Esophagus muscularis mucosa (tissue), 4 donors: ENCODE measurements around the gene EXOC6B. TPM values are rescaled to one million over a fixed set of nuclear protein-coding genes. Genes with fewer than 3 reads are reported as not detected.
A peak's percentile ranks its signal among the peaks of the same experiment; 100 is the strongest.

Source experiments
- DNase-seq: peaks from one replicate; pipeline ENCODE4 v3.0.0-alpha.2; 2017; ENCODE audit errors: extremely low spot score
- H3K27ac ChIP-seq, 4 donors: fragments of 200-600 bp; sonication (generic); replicated peaks in 1 of 4; 1 replicate in 3 of 4; 2 replicates in 1 of 4; pipeline ENCODE4 v1.5.1; 2016 to 2019; ENCODE audit warnings: mild to moderate bottlenecking in 1 of 4
- H3K27me3 ChIP-seq, 4 donors: fragments of 200-600 bp; sonication (generic); one replicate each; pipeline versions ENCODE4 v1.5.1 to v1.6.0; 2016 to 2019
- H3K36me3 ChIP-seq, 4 donors: fragments of 200-600 bp; sonication (generic); one replicate each; pipeline ENCODE4 v1.5.1; 2016 to 2019
- H3K4me1 ChIP-seq, 4 donors: fragments of 200-600 bp; sonication (generic); one replicate each; pipeline ENCODE4 v1.5.1; 2016 to 2019
- H3K4me3 ChIP-seq, 4 donors: fragments of 200-600 bp; sonication (generic); 1 replicate in 2 of 4; 2 replicates in 2 of 4; pipeline ENCODE4 v1.5.1; 2016 to 2019; ENCODE audit warnings: mild to moderate bottlenecking in 4 of 4, moderate library complexity in 1 of 4
- H3K9me3 ChIP-seq, 4 donors: fragments of 200-600 bp; sonication (generic); 1 replicate in 3 of 4; 2 replicates in 1 of 4; pipeline ENCODE4 v1.5.1; 2016 to 2019
- EP300 ChIP-seq: sonication (generic); formaldehyde crosslinking; IDR thresholded peaks from one replicate; pipeline ENCODE4 v1.6.1; 2017; ENCODE audit warnings: antibody characterized with exemption
- POLR2A ChIP-seq: fragments of 450-650 bp; IDR thresholded peaks from one replicate; pipeline ENCODE4 v1.6.1; 2017; ENCODE audit warnings: antibody characterized with exemption, moderate library complexity, mild to moderate bottlenecking, low read depth
- POLR2AphosphoS5 ChIP-seq, 2 donors: sonication (generic); formaldehyde crosslinking; IDR thresholded peaks; one replicate each; pipeline ENCODE4 v1.6.1; 2017; ENCODE audit warnings: antibody characterized with exemption in 2 of 2
- WGBS: methylation state at CpG from one replicate; pipeline ENCODE4 v1.1.5; 2018; 5-methylcytosine and 5-hydroxymethylcytosine counted together
- intact Hi-C: fragments of 100-400 bp; cut with DNase I; formaldehyde crosslinking; loops from one replicate; pipeline ENCODE4 v1.15.1; 2023
- total RNA-seq, 4 donors: library from RNA; depleted of rRNA; stranded (reverse); fragments of >200 nt; gene quantifications; one replicate each; pipeline versions ENCODE4 v1.1.0 to v1.2.1, GENCODE V29; 2016
- TF ChIP-seq, protein P1 (sequence below), 3 experiments: fragments of 200-600 bp in 2 of 3; fragments of 450-650 bp in 1 of 3; sonication (generic) in 2 of 3; IDR thresholded peaks; one replicate each; pipeline ENCODE4 v1.5.1; 2017 to 2019; ENCODE audit warnings: antibody characterized with exemption in 3 of 3, mild to moderate bottlenecking in 2 of 3, moderate library complexity in 1 of 3

Gene EXOC6B
- total RNA-seq, 4 donors from 2014 or later: 24.5 to 45.9 (median 37.4) TPM

DNA sequence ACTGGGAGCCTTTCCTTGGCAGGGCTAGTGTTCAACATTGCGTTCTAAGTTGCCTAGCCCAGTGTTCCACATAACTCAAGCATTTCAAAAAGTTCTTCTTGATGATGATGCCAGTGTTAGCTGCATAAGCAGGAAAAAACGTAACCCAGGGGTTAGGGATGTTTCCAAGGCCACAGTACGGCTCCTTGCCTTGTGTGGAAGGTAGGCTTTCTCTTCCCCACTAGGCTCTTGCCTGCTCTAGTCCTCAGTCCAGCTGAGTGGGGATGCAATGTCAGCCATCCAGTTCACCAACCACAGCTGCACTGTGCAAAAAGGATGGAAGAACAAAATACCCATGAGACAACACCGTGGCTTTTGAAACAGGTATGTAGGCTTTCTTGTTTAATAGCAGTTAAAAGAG, 650.2 kb downstream of the EXOC6B start:
- no peaks in the 10 kb centered on the region for H3K9me3 ChIP-seq
- peaks cover 0 to 46% (median 37%) of the 10 kb centered on the region in 4 donors for H3K36me3 ChIP-seq
- DNase-seq: peak; percentile 62
- no peak overlapping the region for H3K4me3 ChIP-seq
- no peak for TF ChIP-seq EP300
- TF ChIP-seq POLR2A: no peak
- TF ChIP-seq POLR2AphosphoS5 (IDR thresholded peaks at IDR 0.05): no peak
- TF ChIP-seq, protein P1, sequence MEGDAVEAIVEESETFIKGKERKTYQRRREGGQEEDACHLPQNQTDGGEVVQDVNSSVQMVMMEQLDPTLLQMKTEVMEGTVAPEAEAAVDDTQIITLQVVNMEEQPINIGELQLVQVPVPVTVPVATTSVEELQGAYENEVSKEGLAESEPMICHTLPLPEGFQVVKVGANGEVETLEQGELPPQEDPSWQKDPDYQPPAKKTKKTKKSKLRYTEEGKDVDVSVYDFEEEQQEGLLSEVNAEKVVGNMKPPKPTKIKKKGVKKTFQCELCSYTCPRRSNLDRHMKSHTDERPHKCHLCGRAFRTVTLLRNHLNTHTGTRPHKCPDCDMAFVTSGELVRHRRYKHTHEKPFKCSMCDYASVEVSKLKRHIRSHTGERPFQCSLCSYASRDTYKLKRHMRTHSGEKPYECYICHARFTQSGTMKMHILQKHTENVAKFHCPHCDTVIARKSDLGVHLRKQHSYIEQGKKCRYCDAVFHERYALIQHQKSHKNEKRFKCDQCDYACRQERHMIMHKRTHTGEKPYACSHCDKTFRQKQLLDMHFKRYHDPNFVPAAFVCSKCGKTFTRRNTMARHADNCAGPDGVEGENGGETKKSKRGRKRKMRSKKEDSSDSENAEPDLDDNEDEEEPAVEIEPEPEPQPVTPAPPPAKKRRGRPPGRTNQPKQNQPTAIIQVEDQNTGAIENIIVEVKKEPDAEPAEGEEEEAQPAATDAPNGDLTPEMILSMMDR (IDR thresholded peaks at IDR 0.05): no peak
- intact Hi-C loops: no loop called here
- 91% methylated on average over 4 of the region's 4 CpGs for WGBS
- no peaks in the 10 kb centered on the region for H3K27me3 ChIP-seq
- H3K4me1 ChIP-seq: no peaks in the 10 kb centered on the region
- no peak overlapping the region for H3K27ac ChIP-seq

GRCh38 chr2:72173640-72174321, 652.1 kb downstream of the EXOC6B start:
- 73% methylated on average over 8 of the region's 8 CpGs for WGBS
- no peak for TF ChIP-seq POLR2AphosphoS5 (IDR thresholded peaks at IDR 0.05)
- no peak for TF ChIP-seq EP300
- no peak for TF ChIP-seq POLR2A
- TF ChIP-seq, protein P1 (IDR thresholded peaks at IDR 0.05): no peak
- intact Hi-C loops: no loop called here
- no peaks in the 10 kb centered on the region for H3K9me3 ChIP-seq
- H3K4me3 ChIP-seq: no peak overlapping the region
- H3K36me3 ChIP-seq: peaks cover 0 to 36% (median 28%) of the 10 kb centered on the region in 4 donors
- no peak overlapping the region for H3K27ac ChIP-seq
- DNase-seq: peak; percentile 79
- no peaks in the 10 kb centered on the region for H3K4me1 ChIP-seq
- no peaks in the 10 kb centered on the region for H3K27me3 ChIP-seq

DNA sequence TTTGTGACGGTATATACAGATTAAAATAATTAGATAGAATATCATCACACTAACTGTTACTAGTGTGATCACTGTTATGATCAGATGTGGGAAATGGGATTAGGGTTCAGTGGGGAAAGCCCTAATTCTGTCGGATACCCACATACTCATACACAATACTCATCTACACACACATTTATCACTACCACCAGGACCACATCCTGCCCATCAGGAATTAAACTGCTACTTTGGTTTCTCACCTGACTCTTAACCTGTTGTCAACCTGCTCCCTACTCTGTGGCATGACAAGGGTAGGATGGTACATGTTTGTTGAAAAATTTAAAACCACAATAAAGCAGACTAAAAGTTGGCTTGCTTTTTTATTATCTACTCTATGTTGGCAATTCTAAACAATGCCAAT, 653.4 kb downstream of the EXOC6B start:
- peak; percentile 47 for DNase-seq
- intact Hi-C loops: no loop called here

DNA sequence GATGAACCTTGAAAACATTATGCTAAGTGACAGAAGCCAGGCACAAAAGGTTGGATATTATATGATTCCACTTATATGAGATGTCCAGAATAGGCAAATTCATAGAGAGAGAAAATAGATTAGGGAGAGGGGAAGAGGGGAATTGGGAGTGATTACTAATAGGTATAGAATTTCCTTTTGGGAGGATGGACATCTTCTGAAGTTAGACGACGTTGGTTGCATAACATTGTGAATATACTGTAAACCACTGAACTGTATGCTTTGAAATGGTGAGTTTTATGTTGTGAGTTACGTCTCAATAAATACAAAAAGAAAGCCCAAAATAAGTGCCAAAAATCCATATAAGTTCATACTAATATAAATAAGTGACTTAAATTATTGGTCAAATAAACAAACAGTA, 659.6 kb downstream of the EXOC6B start:
- Histone ChIP-seq H3K4me3 (no peak overlapping the region), H3K9me3 (no peaks in the 10 kb centered on the region), H3K4me1 (no peaks in the 10 kb centered on the region), H3K27ac (no peak overlapping the region), H3K27me3 (no peaks in the 10 kb centered on the region), H3K36me3 (no peaks in the 10 kb centered on the region)
- WGBS: 83% methylated on average over 3 of the region's 3 CpGs
- TF ChIP-seq, protein P1 (IDR thresholded peaks at IDR 0.05): no peak
- TF ChIP-seq EP300: no peak
- TF ChIP-seq POLR2A: no peak
- TF ChIP-seq POLR2AphosphoS5 (IDR thresholded peaks at IDR 0.05): no peak
- intact Hi-C loops: no loop called here
- DNase-seq: no peak

More for the DNA sequence above, 653.4 kb downstream of the EXOC6B start:
- Histone ChIP-seq H3K9me3 (no peaks in the 10 kb centered on the region), H3K4me1 (no peaks in the 10 kb centered on the region), H3K27ac (no peak overlapping the region), H3K36me3 (peaks cover 0 to 23% (median 15%) of the 10 kb centered on the region in 4 donors), H3K4me3 (no peak overlapping the region), H3K27me3 (no peaks in the 10 kb centered on the region)
- TF ChIP-seq, protein P1 (IDR thresholded peaks at IDR 0.05): no peak
- TF ChIP-seq EP300 (no peak), POLR2AphosphoS5 (IDR thresholded peaks at IDR 0.05) (no peak), POLR2A (no peak)
- WGBS: 94% methylated on average over 2 of the region's 2 CpGs

- Histone ChIP-seq H3K27ac (no peak overlapping the region), H3K27me3 (no peaks in the 10 kb centered on the region), H3K4me1 (no peaks in the 10 kb centered on the region), H3K36me3 (no peaks in the 10 kb centered on the region), H3K4me3 (no peak overlapping the region), H3K9me3 (no peaks in the 10 kb centered on the region)
- WGBS: 91% methylated on average over 3 of the region's 3 CpGs
- intact Hi-C loops: no loop called here
- DNase-seq: no peak
- no peak for TF ChIP-seq POLR2AphosphoS5 (IDR thresholded peaks at IDR 0.05)
Measured at GRCh38 chr2:72165792-72166191, 660.0 kb downstream of the EXOC6B start.
